Islet of Langerhans (tissue), 1 donor: ENCODE data around the gene TMEM132C.

Source experiments
- FAIRE-seq: peaks from one replicate; lab custom pipeline; 2011; peaks lifted over from hg19 to GRCh38; lab: Jason Lieb, UNC

The TMEM132C gene

GRCh38 chr12:128420163-128420562 is 153.2 kb downstream of the TMEM132C start:
- no peak for FAIRE-seq

- FAIRE-seq: no peak
Observed at GRCh38 chr12:128421375-128421774, 154.4 kb downstream of the TMEM132C start.

GRCh38 chr12:128423205-128423604 is 156.2 kb downstream of the TMEM132C start:
- FAIRE-seq: no peak

- no peak for FAIRE-seq
Observed at GRCh38 chr12:128424931-128425431, 158.0 kb downstream of the TMEM132C start.

GRCh38 chr12:128425666-128426331 is 158.8 kb downstream of the TMEM132C start:
- FAIRE-seq: no peak

- no peak for FAIRE-seq
Observed at GRCh38 chr12:128426511-128426910, 159.5 kb downstream of the TMEM132C start.

GRCh38 chr12:128439796-128440195 is 172.8 kb downstream of the TMEM132C start:
- FAIRE-seq: no peak

GRCh38 chr12:128442096-128442495 is 175.1 kb downstream of the TMEM132C start:
- FAIRE-seq: no peak

GRCh38 chr12:128444598-128444997 is 177.6 kb downstream of the TMEM132C start:
- no peak for FAIRE-seq

- no peak for FAIRE-seq
Observed at GRCh38 chr12:128445415-128446127, 178.6 kb downstream of the TMEM132C start.

GRCh38 chr12:128449146-128449894 is 182.3 kb downstream of the TMEM132C start:
- no peak for FAIRE-seq

GRCh38 chr12:128450810-128451209 is 183.8 kb downstream of the TMEM132C start:
- FAIRE-seq: no peak

- no peak for FAIRE-seq
Observed at GRCh38 chr12:128455851-128456250, 188.9 kb downstream of the TMEM132C start.

- FAIRE-seq: no peak
Observed at GRCh38 chr12:128456922-128457321, 190.0 kb downstream of the TMEM132C start.

- FAIRE-seq: no peak
Observed at GRCh38 chr12:128458301-128458974, 191.5 kb downstream of the TMEM132C start.

GRCh38 chr12:128459067-128459466 is 192.1 kb downstream of the TMEM132C start:
- no peak for FAIRE-seq

- no peak for FAIRE-seq
Observed at GRCh38 chr12:128463881-128464280, 196.9 kb downstream of the TMEM132C start.

GRCh38 chr12:128467882-128468281 is 200.9 kb downstream of the TMEM132C start:
- FAIRE-seq: no peak

- no peak for FAIRE-seq
Observed at GRCh38 chr12:128468926-128469325, 202.0 kb downstream of the TMEM132C start.

- no peak for FAIRE-seq
Observed at GRCh38 chr12:128471491-128471890, 204.5 kb downstream of the TMEM132C start.

- FAIRE-seq: no peak
Observed at GRCh38 chr12:128474916-128475315, 207.9 kb downstream of the TMEM132C start.

GRCh38 chr12:128476266-128476665 is 209.3 kb downstream of the TMEM132C start:
- FAIRE-seq: no peak
